Testis (tissue), 3 donors: Measurements from ENCODE around the gene CLPTM1L. TPM values are rescaled to one million over a fixed set of nuclear protein-coding genes. Genes with fewer than 3 reads are reported as not detected.

Experiments used
- DNase-seq: peaks from one replicate; pipeline ENCODE4 v3.0.0-alpha.2; 2019
- H3K27ac ChIP-seq, 2 donors: fragments of 200-600 bp; sonication (generic); one replicate each; pipeline ENCODE4 v1.5.1; 2019
- H3K27me3 ChIP-seq: fragments of 200-600 bp; sonication (generic); one replicate; pipeline ENCODE4 v1.5.1; 2019
- H3K36me3 ChIP-seq: fragments of 200-600 bp; sonication (generic); one replicate; pipeline ENCODE4 v1.5.1; 2017; ENCODE audit warnings: low read depth; ENCODE audit errors: missing control alignments
- H3K4me1 ChIP-seq: fragments of 200-600 bp; sonication (generic); one replicate; pipeline ENCODE4 v1.5.1; 2019
- H3K4me3 ChIP-seq, 2 donors: fragments of 200-600 bp; sonication (generic); one replicate each; pipeline ENCODE4 v1.5.1; 2017 to 2019
- H3K9me3 ChIP-seq: fragments of 200-600 bp; sonication (generic); one replicate; pipeline ENCODE4 v1.5.1; 2017
- CTCF ChIP-seq, 3 experiments: fragments of 450-650 bp in 2 of 3; fragments of 200-600 bp in 1 of 3; sonication (generic) in 1 of 3; IDR thresholded peaks; one replicate each; pipeline ENCODE4 v1.5.1; 2016 to 2019; ENCODE audit warnings: antibody characterized with exemption in 3 of 3, mild to moderate bottlenecking in 2 of 3, moderate library complexity in 1 of 3
- POLR2A ChIP-seq: fragments of 450-650 bp; IDR thresholded peaks from one replicate; pipeline ENCODE4 v1.6.1; 2017; ENCODE audit warnings: antibody characterized with exemption, mild to moderate bottlenecking, moderate library complexity
- WGBS, 2 donors: methylation state at CpG; one replicate each; pipeline ENCODE4 v1.1.5; 2018; 5-methylcytosine and 5-hydroxymethylcytosine counted together
- intact Hi-C: fragments of 100-400 bp; cut with DNase I; formaldehyde crosslinking; loops from one replicate; pipeline ENCODE4 v1.15.1; 2023; ENCODE audit warnings: low total_unique reads
- polyA plus RNA-seq: library from polyadenylated mRNA; stranded (reverse); fragments of 350-450 nt; fragmentation: Illumina TruSeq; extraction: RNeasy Lipid Tissue Mini Kit (QIAGEN cat#74804); gene quantifications from one replicate; pipeline ENCODE4 v1.2.3, GENCODE V29; 2014; ENCODE audit warnings: low read depth, low replicate concordance; ENCODE audit not compliant: insufficient read depth
- total RNA-seq, 2 donors: library from RNA; depleted of rRNA; stranded (reverse); fragments of >200 nt; gene quantifications; one replicate each; pipeline ENCODE4 v1.2.3, GENCODE V29; 2016

Gene CLPTM1L
- total and polyA plus RNA-seq, 3 donors from 2014 or later: 148 to 170 (median 150) TPM

- intact Hi-C loops: no loop called here
- WGBS, 2 donors: 85 to 89% methylated on average over 18 of the region's 18 CpGs
- H3K27me3 ChIP-seq: no peaks in the 10 kb centered on the region
Measured at GRCh38 chr5:1382248-1382700, 37.4 kb upstream of the CLPTM1L start.

GRCh38 chr5:1381370-1382247 lies 36.7 kb upstream of the CLPTM1L start:
- intact Hi-C loops: no loop called here

More at GRCh38 chr5:1382248-1382700, 37.4 kb upstream of the CLPTM1L start:
- Histone ChIP-seq H3K4me1 (peaks cover 4% of the 10 kb centered on the region), H3K4me3 (no peak overlapping the region), H3K9me3 (no peaks in the 10 kb centered on the region), H3K27ac (no peak overlapping the region), H3K36me3 (no peaks in the 10 kb centered on the region)
- TF ChIP-seq CTCF (IDR thresholded peaks at IDR 0.05) (no peak), POLR2A (no peak)
- no peak for DNase-seq

GRCh38 chr5:1380910-1381309 lies 36.0 kb upstream of the CLPTM1L start:
- no peaks in the 10 kb centered on the region for H3K27me3 ChIP-seq
- H3K36me3 ChIP-seq: no peaks in the 10 kb centered on the region
- no peak for TF ChIP-seq POLR2A
- no peak for TF ChIP-seq CTCF (IDR thresholded peaks at IDR 0.05)
- H3K27ac ChIP-seq: no peak overlapping the region
- intact Hi-C loops: no loop called here
- no peaks in the 10 kb centered on the region for H3K9me3 ChIP-seq
- DNase-seq: no peak
- no peaks in the 10 kb centered on the region for H3K4me1 ChIP-seq
- peak overlapping the region in 1 of 2 donors; percentile 51 for H3K4me3 ChIP-seq
- WGBS, 2 donors: 47 to 63% methylated on average over 8 to 12 of the region's 12 CpGs

More at GRCh38 chr5:1381370-1382247, 36.7 kb upstream of the CLPTM1L start:
- H3K9me3 ChIP-seq: no peaks in the 10 kb centered on the region
- no peaks in the 10 kb centered on the region for H3K27me3 ChIP-seq
- no peak overlapping the region for H3K27ac ChIP-seq
- TF ChIP-seq CTCF (IDR thresholded peaks at IDR 0.05) (no peak), POLR2A (no peak)
- peaks cover 2% of the 10 kb centered on the region for H3K4me1 ChIP-seq
- WGBS, 2 donors: 70 to 80% methylated on average over 25 of the region's 25 CpGs
- DNase-seq: no peak
- H3K36me3 ChIP-seq: no peaks in the 10 kb centered on the region
- no peak overlapping the region for H3K4me3 ChIP-seq

- intact Hi-C loops: no loop called here
- TF ChIP-seq CTCF (IDR thresholded peaks at IDR 0.05) (peak; percentile 55 to 64 (median 55)), POLR2A (no peak)
- H3K4me3 ChIP-seq: peak overlapping the region; percentile 18 to 51
- WGBS, 2 donors: 18 to 38% methylated on average over 9 to 34 of the region's 34 CpGs
- H3K4me1 ChIP-seq: no peaks in the 10 kb centered on the region
- no peak overlapping the region for H3K27ac ChIP-seq
- no peaks in the 10 kb centered on the region for H3K27me3 ChIP-seq
- H3K36me3 ChIP-seq: no peaks in the 10 kb centered on the region
- no peaks in the 10 kb centered on the region for H3K9me3 ChIP-seq
- DNase-seq: peak; percentile 76
Measured at GRCh38 chr5:1380011-1380817, 35.3 kb upstream of the CLPTM1L start.
